Transverse colon (tissue), 4 donors: ENCODE measurements around the gene PRR29. TPM values are rescaled to one million over a fixed set of nuclear protein-coding genes. Genes with fewer than 3 reads are reported as not detected.

ENCODE experiments used
- DNase-seq: peaks from one replicate; pipeline ENCODE4 v3.0.0-alpha.2; 2019
- H3K27ac ChIP-seq, 4 donors: fragments of 200-600 bp; sonication (generic); 2 replicates each; pipeline ENCODE4 v1.5.1; 2016 to 2018; ENCODE audit warnings: inconsistent platforms in 4 of 4
- H3K27me3 ChIP-seq: fragments of 200-600 bp; sonication (generic); 2 replicates; pipeline ENCODE4 v1.5.1; 2017; ENCODE audit warnings: inconsistent platforms
- H3K36me3 ChIP-seq, 4 donors: fragments of 200-600 bp; sonication (generic); 2 replicates each; pipeline ENCODE4 v1.5.1; 2017 to 2019; ENCODE audit warnings: inconsistent platforms in 4 of 4
- H3K4me1 ChIP-seq, 4 donors: fragments of 200-600 bp; sonication (generic); 2 replicates each; pipeline ENCODE4 v1.5.1; 2017 to 2020; ENCODE audit warnings: inconsistent platforms in 4 of 4
- H3K4me3 ChIP-seq, 4 donors: fragments of 200-600 bp; sonication (generic); 1 replicate in 1 of 4; 2 replicates in 3 of 4; pipeline versions ENCODE4 v1.5.1 to v1.6.1; 2017 to 2019; ENCODE audit warnings: inconsistent platforms in 4 of 4
- H3K9me3 ChIP-seq, 2 donors: fragments of 200-600 bp; sonication (generic); 2 replicates each; pipeline ENCODE4 v1.5.1; 2017 to 2019; ENCODE audit warnings: inconsistent platforms in 2 of 2
- EP300 ChIP-seq: sonication (generic); formaldehyde crosslinking; IDR thresholded peaks from one replicate; pipeline ENCODE4 v1.6.1; 2017; ENCODE audit warnings: antibody characterized with exemption, low read depth
- POLR2A ChIP-seq: fragments of 450-650 bp; IDR thresholded peaks from one replicate; pipeline ENCODE4 v1.6.1; 2016; ENCODE audit warnings: antibody characterized with exemption, mild to moderate bottlenecking, moderate library complexity
- POLR2AphosphoS5 ChIP-seq, 3 donors: sonication (generic); formaldehyde crosslinking; IDR thresholded peaks; one replicate each; pipeline ENCODE4 v1.6.1; 2016; ENCODE audit warnings: antibody characterized with exemption in 3 of 3
- WGBS, 2 donors: methylation state at CpG; one replicate each; pipeline ENCODE4 v1.1.5; 2018; ENCODE audit warnings: low coverage in 1 of 2; 5-methylcytosine and 5-hydroxymethylcytosine counted together
- in situ Hi-C, 4 donors: fragments of 200-750 bp; cut with MboI; loops; one replicate each; pipeline versions ENCODE4 v1.15.0 to v1.15.1; 2017; ENCODE audit warnings: low sequenced_read_pairs in 3 of 4, low pct_ligation_motif_present in 1 of 4, low pct_unique_long_range_greater_than_20kb in 1 of 4
- intact Hi-C: fragments of 100-400 bp; cut with DNase I; formaldehyde crosslinking; loops from one replicate; pipeline ENCODE4 v1.15.1; 2023; ENCODE audit warnings: low total_unique reads
- total RNA-seq, 4 donors: library from RNA; depleted of rRNA; stranded (reverse); fragments of >200 nt; gene quantifications; one replicate each; pipeline ENCODE4 v1.1.0, GENCODE V29; 2016
- TF ChIP-seq, protein P1 (sequence below), 5 experiments: fragments of 200-600 bp in 3 of 5; fragments of 450-650 bp in 2 of 5; sonication (generic) in 3 of 5; IDR thresholded peaks; 1 replicate in 2 of 5; 2 replicates in 3 of 5; pipeline ENCODE4 v1.5.1; 2016 to 2017; ENCODE audit warnings: antibody characterized with exemption in 5 of 5, inconsistent platforms in 3 of 5, mild to moderate bottlenecking in 2 of 5, moderate library complexity in 1 of 5

The PRR29 gene
- total RNA-seq, 4 donors from 2014 or later, result not detected

DNA sequence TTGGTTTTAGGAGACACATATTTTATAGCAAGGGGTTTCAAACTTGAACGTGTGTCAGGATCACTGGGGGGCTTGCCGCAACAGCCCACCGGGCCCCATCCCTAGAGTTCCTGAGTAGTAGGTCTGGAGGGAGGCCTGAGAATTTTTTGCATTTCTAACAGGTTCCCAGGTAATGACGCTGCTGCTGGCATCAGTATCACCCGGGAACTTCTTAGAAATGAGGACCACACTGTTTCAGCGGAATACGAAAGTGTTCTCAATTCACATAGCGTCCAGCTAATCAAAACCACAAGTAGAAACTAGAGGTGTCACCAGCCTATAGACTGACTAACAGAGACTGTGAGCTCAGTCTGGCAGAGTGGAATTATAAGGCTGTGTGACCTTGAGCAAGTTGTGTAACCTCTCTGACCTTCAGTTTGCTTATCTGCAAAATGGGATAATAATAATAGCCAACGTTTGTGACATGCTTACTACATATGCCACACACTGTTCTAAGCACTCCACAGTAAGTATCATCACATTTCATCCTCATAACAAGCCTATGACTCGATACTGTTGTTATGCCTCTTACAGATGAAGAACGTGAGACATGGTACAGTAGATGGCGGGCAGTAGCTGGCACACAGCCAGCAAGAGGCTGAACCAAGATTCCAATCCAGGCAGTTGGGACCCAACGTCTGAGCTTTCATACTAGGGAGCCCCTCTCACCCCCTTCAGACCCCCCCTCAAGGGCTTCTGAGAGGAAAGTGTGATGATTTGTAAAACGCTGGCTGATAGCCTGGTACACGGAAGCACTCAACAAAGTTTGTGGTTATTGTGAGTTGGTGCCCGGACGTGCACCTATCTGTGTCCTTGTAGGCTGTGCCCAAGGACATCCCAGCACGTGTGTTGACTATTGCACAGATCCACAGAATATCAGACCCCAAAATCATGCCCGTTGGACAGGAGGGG lies 26.9 kb downstream of the PRR29 start:
- no peak for DNase-seq
- H3K27me3 ChIP-seq, result no peaks in the 10 kb centered on the region
- H3K27ac ChIP-seq, result peak overlapping the region in 3 of 4 donors; percentile 15 to 30 (median 29)
- H3K36me3 ChIP-seq, result no peaks in the 10 kb centered on the region
- 43 to 59% methylated on average over 5 to 19 of the region's 19 CpGs for WGBS, 2 donors
- in situ Hi-C loops, result loop anchor here (10.0 to 25.0 kb wide), 5 partner anchors 100 to 262 kb away; partner anchors contain the start of genes CSHL1 (in 2 of the 4), ERN1 (in 2 of the 4) and GH1 (in 2 of the 4)
- no peaks in the 10 kb centered on the region for H3K9me3 ChIP-seq
- H3K4me1 ChIP-seq, result peaks cover 0 to 12% (median 3%) of the 10 kb centered on the region in 4 donors
- no peak overlapping the region for H3K4me3 ChIP-seq
- intact Hi-C loops, result loop anchor here (5.0 to 10.0 kb wide), 2 partner anchors 100 to 627 kb away; no protein-coding TSS in a partner anchor
- TF ChIP-seq, protein P1, sequence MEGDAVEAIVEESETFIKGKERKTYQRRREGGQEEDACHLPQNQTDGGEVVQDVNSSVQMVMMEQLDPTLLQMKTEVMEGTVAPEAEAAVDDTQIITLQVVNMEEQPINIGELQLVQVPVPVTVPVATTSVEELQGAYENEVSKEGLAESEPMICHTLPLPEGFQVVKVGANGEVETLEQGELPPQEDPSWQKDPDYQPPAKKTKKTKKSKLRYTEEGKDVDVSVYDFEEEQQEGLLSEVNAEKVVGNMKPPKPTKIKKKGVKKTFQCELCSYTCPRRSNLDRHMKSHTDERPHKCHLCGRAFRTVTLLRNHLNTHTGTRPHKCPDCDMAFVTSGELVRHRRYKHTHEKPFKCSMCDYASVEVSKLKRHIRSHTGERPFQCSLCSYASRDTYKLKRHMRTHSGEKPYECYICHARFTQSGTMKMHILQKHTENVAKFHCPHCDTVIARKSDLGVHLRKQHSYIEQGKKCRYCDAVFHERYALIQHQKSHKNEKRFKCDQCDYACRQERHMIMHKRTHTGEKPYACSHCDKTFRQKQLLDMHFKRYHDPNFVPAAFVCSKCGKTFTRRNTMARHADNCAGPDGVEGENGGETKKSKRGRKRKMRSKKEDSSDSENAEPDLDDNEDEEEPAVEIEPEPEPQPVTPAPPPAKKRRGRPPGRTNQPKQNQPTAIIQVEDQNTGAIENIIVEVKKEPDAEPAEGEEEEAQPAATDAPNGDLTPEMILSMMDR (IDR thresholded peaks at IDR 0.05), result no peak
- TF ChIP-seq EP300, result no peak

GRCh38 chr17:64025732-64026294 lies 27.7 kb downstream of the PRR29 start:
- Histone ChIP-seq H3K27ac (peak overlapping the region in 1 of 4 donors; percentile 29), H3K27me3 (no peaks in the 10 kb centered on the region), H3K4me1 (peaks cover 0 to 10% (median 3%) of the 10 kb centered on the region in 4 donors), H3K4me3 (peak overlapping the region in 2 of 4 donors; percentile 12 to 17), H3K9me3 (no peaks in the 10 kb centered on the region), H3K36me3 (no peaks in the 10 kb centered on the region)
- in situ Hi-C loops, result loop anchor here (10.0 to 25.0 kb wide), 4 partner anchors 101 to 261 kb away; partner anchors contain the start of genes ERN1 (in 2 of the 4), CSHL1 (in 1 of the 4) and GH1 (in 1 of the 4)
- 2% methylated on average over 21 of the region's 21 CpGs; no CpG with 5 or more reads in 1 of the 2 donors for WGBS, 2 donors
- intact Hi-C loops, result loop anchor here (2.0 to 10.0 kb wide), 2 partner anchors 101 to 107 kb away; no protein-coding TSS in a partner anchor
- DNase-seq, result peak; percentile 87
- TF ChIP-seq, protein P1 (IDR thresholded peaks at IDR 0.05), result peak; percentile 91 to 95 (median 94)
- TF ChIP-seq POLR2A (no peak), EP300 (no peak), POLR2AphosphoS5 (IDR thresholded peaks at IDR 0.05) (no peak)

DNA sequence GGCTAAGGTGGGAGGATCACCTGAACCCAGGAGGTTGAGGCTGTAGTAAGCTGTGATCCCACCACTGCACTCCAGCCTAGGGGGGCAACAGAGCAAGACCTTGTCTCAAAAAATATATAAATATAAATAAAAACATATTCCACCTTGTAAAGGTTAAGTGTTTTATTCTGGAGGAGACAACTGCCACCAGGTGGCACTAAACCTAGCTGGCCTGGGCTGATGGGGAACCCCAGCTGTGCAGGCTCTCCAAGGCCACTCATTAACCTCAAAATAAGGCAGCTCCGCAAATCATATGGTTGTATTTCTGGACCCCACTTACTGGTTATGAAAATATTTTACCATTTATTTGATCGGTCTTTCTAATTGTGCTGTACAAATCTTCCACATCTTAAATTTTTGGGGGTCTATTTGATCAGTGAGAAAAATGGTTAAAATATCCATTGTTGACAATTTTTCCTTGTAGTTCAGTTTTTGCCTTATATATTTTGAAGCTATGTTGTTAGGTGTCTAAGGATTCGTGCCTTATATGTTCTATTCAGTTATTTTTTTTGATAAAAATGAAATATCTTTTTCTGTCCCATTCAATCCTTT lies 30.8 kb downstream of the PRR29 start:
- Histone ChIP-seq H3K36me3 (no peaks in the 10 kb centered on the region), H3K4me1 (peaks cover 0 to 7% (median 3%) of the 10 kb centered on the region in 4 donors), H3K27ac (no peak overlapping the region), H3K4me3 (no peak overlapping the region), H3K27me3 (no peaks in the 10 kb centered on the region), H3K9me3 (no peaks in the 10 kb centered on the region)
- intact Hi-C loops (loop anchor here (10.0 kb wide), 1 partner anchor 104 kb away; no protein-coding TSS in a partner anchor), in situ Hi-C loops (loop anchor here (10.0 to 25.0 kb wide), 4 partner anchors 104 to 258 kb away; partner anchors contain the start of genes ERN1 (in 2 of the 4), CSHL1 (in 1 of the 4) and GH1 (in 1 of the 4))
- 7 to 12% methylated on average over 3 of the region's 3 CpGs for WGBS, 2 donors
- TF ChIP-seq EP300 (no peak), POLR2AphosphoS5 (IDR thresholded peaks at IDR 0.05) (no peak)
- TF ChIP-seq, protein P1 (IDR thresholded peaks at IDR 0.05), result peak; percentile 64 to 78 (median 76)
- DNase-seq, result peak; percentile 72
